ENCODE data around the gene TBL1Y.

Gene TBL1Y

GRCh38 chrY:6911253-6911881 lies 870 bp downstream of the TBL1Y start, which contains the start of gene AMELY:
AMELY (minus strand) TSS chrY:6911752; CDS start chrY:6872608, 39,144 bp downstream.
- DNase-seq (ENCODE audit: low read depth) = no peak
- TF ChIP-seq CTCF (conservative IDR thresholded peaks at IDR 0.05; ENCODE audit: low read length) = no peak
- H3K4me3 ChIP-seq (ENCODE audit: low read length) = no peak within 1 kb of the TSS

GRCh38 chrY:6913362-6913761 lies 2.9 kb downstream of the TBL1Y start:
- TF ChIP-seq CTCF (conservative IDR thresholded peaks at IDR 0.05; ENCODE audit: low read length) = no peak
- no peak overlapping the region for H3K4me3 ChIP-seq (ENCODE audit: low read length)
- DNase-seq (ENCODE audit: low read depth) = no peak

GRCh38 chrY:6921061-6921460 lies 10.6 kb downstream of the TBL1Y start:
- no peak for DNase-seq (ENCODE audit: low read depth)
- H3K4me3 ChIP-seq (ENCODE audit: low read length) = no peak overlapping the region
- TF ChIP-seq CTCF (conservative IDR thresholded peaks at IDR 0.05; ENCODE audit: low read length) = no peak

- no peak for DNase-seq (ENCODE audit: low read depth)
- no peak for TF ChIP-seq CTCF (conservative IDR thresholded peaks at IDR 0.05; ENCODE audit: low read length)
- H3K4me3 ChIP-seq (ENCODE audit: low read length) = no peak overlapping the region
Observed at GRCh38 chrY:6928265-6928664, 17.8 kb downstream of the TBL1Y start.

- no peak for TF ChIP-seq CTCF (conservative IDR thresholded peaks at IDR 0.05; ENCODE audit: low read length)
- no peak overlapping the region for H3K4me3 ChIP-seq (ENCODE audit: low read length)
- no peak for DNase-seq (ENCODE audit: low read depth)
Observed at GRCh38 chrY:6929237-6929636, 18.7 kb downstream of the TBL1Y start.

- TF ChIP-seq CTCF (conservative IDR thresholded peaks at IDR 0.05; ENCODE audit: low read length) = no peak
- no peak overlapping the region for H3K4me3 ChIP-seq (ENCODE audit: low read length)
- DNase-seq (ENCODE audit: low read depth) = no peak
Observed at GRCh38 chrY:6931779-6932396, 21.4 kb downstream of the TBL1Y start.

GRCh38 chrY:6935497-6935896 lies 25.0 kb downstream of the TBL1Y start:
- no peak for DNase-seq (ENCODE audit: low read depth)
- no peak for TF ChIP-seq CTCF (conservative IDR thresholded peaks at IDR 0.05; ENCODE audit: low read length)

More at GRCh38 chrY:6935497-6935896, 25.0 kb downstream of the TBL1Y start:
- no peak overlapping the region for H3K4me3 ChIP-seq (ENCODE audit: low read length)
